HUDEP-2 (cell line): ENCODE data around the gene CIB2.
A peak's percentile ranks its signal among the peaks of the same experiment; 100 is the strongest.

Experiments
- DNase-seq, 76 experiments: peaks; one replicate each; lab custom pipeline; 2025; ENCODE audit not compliant: unreplicated experiment in 76 of 76; lab: John Stamatoyannopoulos, UW

The CIB2 gene

GRCh38 chr15:78069462-78070029 lies 61.7 kb downstream of the CIB2 start:
- DNase-seq, result no peak

DNA sequence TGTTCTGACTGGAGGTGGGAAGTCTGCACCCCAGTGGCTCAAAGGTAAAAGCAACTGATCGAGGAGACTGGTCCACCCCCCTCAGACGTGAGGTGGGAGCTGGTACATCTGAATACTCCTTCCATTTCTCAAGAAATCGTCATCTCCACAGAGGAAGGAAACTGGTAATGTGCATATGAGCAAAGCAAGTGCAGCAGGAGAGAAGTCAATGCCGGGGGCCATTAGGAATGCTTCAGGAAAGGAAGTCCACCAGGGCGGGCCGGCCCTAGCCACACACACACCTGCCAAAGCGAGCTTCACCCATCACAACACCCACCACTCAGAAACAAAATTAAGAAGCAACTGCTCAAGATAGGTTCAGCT lies 62.2 kb downstream of the CIB2 start:
- no peak for DNase-seq

- DNase-seq, result no peak
Measured at GRCh38 chr15:78067328-78068228, 63.7 kb downstream of the CIB2 start.

DNA sequence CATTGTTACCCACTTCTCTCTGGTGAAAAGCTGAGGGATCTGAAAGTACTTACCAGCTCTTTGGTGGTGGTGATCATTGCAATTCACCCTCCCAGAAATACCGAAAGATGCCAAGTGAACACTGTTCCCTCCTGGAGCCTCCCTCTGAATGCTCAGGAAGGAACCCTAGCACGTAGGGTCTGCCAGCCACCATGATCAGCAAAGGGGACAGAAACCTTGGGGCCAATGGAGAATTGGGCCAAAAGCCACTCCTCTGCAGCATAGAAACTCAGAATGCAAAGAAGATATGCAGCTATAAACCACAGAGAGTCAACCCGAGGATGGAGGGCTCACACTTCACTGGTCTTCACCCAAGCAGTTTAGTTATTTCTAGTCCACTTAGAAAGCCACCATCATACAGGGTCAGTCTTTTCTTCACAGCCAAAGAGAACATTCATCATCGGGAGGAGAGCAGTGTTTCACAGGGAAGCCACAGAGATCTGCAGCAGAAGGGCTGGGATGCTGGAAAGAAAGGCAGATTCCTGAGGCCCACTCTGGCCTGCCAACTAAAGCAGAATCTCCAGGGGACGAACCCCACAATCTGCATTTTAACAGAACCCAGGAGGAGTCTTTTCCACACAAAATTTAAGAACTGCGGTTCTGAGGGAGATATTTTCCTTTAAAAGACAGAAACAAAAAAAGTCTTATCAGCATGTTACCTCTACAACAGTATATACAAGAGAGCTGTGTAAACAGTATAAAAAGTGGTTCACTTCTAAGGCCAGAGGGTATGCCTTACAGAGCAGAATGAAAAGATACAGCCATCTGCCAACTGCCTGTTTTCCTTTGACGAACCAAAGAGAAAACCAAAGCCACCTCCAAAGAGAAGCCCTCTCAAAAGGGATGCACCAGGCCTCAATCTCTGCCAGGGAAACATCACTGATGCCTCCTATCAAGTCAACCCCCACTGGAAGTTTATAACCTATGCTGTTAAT lies 65.0 kb downstream of the CIB2 start:
- DNase-seq, result no peak

DNA sequence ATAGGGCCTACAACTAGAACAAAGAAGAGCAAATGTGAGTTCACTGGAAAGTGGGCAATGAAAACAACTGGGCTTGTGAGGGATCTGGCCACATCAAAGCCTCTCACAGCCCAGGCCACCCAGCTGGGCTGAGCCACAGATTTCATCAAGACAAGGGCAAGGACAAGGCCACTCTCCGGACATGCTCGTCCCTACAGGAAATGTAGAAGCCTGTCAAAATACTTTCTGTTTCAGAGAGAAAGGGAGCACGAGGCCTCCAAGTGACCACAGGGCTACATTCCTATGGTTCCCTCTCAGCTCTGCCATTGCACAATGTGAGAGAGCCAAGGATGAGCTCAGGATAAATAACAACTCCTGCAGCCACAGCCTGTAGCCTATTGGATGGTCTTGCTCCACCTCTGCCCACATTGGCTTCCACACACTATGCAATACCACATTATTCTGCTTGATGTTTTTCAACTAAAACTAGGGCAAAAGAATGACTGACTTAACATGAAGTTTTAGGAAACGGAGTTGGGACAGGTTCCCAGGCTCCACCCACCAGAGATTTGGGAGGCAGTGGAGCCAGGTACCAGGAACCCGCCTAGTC lies 65.9 kb downstream of the CIB2 start:
- no peak for DNase-seq

DNA sequence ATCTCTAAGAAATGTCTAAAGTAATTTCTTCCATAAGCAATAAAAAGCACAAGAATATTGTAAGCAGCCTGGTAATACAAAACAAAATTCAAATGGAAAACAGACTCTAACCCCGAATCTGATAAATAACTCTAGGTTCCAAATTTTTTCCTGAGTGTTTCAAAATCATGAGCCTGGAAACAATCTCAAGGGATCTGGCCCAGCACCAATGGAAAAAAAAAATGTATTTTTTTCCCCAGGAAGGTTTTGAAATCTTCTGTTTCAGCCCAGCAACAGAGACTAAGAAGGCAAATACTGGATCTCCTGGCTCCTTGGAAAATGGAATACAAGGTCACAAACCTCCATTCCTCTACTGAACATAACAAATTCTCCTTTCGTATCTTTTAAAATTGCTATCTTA lies 66.7 kb downstream of the CIB2 start:
- DNase-seq, result no peak

DNA sequence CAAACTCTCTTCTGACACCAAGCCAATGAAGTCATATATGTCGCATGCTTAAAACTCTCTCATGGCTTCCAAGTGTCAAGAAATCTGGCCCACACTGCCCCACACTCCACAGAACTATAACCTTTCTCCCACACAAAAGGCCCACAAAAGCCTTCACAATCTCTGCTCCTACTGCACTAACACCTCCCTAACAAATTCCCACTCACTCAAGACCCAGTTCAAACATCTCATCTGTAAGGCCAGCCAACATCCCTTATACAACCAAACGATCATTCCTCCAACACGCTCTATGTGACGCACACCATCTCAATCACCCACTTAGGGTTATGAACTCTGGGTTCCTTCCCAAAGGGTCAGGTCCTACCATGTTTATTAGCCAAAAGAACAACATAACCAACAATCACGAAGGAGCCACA lies 67.3 kb downstream of the CIB2 start:
- no peak for DNase-seq

GRCh38 chr15:78063217-78063616 lies 68.0 kb downstream of the CIB2 start:
- DNase-seq, result no peak

DNA sequence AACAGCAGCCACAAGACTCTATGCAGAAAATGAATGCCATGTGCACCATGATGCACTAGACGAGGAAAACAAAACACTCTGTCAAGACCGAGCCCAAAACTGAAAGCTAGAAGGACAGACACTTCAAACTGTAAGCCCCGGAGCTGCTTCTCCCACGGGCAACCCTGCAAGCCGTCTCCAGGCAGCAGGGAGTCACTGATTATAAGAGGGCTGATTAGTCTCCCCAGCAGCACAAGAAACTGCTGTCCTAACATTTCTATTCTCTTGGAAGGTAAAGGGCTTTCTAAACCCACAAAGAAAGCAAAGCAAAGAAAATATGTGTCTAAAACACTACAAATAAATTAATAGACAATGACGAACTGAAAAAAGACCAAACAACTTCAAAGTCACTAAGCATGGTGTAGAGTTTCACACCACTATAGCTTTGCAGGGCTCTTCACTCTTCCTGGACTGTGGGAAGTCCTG lies 69.2 kb downstream of the CIB2 start:
- DNase-seq, result peak in 17 of 76 experiments; percentile 5 to 22 (median 12)

DNA sequence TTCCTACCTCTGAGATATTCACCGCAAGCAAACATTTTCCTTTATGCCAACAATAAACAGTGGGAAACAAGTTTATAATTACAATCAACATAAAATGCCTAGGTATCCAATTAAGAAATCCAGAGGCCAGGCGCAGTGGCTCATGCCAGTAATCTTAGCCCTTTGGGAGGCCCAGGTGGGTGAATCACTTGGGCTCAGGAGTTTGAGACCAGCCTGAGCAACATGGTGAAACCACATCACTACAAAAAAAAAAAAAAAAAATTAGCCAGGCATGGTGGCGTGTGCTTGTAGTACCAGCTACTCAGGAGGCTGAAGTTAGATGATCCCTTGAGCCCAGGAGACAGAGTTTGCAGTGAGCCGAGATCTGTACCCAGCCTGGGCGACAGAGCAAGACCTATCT lies 71.0 kb downstream of the CIB2 start:
- no peak for DNase-seq

- DNase-seq, result no peak
Measured at GRCh38 chr15:78059110-78059839, 72.0 kb downstream of the CIB2 start.

DNA sequence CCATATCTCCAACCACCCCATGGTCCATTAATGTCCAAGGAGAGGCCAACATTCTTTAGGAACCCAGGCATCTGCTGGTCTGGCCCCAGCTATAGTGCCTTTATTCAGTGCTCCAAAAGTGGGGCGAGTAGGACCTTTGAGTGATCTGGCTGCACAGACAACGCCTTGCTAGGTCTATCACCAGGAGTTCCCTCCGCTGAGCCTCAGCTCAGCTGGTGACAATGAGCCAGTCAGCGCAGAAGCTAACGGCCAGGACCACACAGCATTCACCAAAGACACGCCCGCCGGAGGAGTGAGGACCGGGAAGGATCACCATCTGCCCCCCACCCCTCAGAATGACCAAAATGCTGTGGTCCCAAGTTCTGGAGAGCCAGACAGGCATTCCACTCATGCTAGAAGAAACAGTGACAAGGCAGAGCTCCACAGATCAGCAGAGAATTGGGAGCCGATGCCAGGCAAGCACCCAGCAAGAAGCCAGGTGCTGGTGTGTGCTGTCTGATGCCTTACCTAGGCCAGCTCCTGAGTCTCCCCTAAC lies 72.8 kb downstream of the CIB2 start:
- DNase-seq, result no peak

DNA sequence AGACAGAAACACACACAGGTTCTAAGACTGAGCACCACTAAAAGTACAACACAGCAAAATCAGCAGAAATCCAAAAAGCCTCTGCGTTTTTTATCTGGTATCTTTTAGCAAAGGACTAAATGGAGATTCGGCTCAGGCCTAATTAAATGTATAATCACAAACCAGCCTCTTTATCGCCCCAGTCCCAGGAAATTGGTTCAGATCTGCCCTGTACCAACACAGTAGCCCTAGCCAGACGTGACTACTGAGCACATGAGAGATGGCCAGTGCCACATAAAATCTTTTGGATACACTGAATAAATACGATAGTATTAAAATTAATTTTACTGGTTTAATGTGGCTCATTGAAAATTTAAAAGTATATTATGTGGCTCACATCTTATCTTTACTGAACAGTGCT lies 73.4 kb downstream of the CIB2 start:
- DNase-seq, result no peak

GRCh38 chr15:78056714-78057269 lies 74.5 kb downstream of the CIB2 start:
- no peak for DNase-seq

DNA sequence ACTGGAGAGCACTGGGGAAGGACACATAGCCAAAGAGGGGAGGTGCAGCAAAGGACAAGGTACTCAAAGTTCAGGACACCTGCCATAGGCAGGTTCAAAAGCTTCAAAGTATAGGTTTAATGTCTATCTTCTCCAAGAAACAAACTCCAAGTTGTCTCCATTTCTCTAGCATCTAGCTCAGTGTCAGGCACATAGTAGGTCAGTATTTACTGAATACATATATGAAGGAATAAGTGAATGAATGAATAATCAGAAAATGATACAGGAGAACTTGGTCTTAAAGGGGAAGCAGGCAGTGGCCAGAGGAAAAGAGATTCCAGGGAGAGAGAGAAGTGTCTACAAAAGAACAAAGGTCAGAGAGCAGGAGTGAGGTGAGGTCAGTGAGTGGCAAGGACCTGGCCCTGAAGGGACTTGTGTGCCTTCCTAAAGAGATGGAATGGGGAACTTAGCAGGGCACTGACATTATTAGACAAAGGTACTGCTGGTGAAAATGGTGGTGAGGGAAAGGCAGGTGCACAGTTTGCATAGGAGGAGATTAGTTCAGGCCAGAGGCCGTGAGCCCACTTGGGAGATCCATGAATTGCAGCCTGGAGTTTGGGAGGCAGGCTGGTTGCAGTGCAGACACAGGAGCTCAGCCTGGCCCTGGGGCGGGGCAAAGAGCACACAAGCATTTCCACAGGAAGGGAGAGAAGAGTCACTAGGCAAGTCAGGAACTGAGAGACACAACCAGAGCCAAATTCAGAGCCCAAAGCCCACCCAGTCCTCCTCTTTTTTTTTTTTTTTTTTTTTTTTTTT lies 75.1 kb downstream of the CIB2 start:
- DNase-seq, result no peak

DNA sequence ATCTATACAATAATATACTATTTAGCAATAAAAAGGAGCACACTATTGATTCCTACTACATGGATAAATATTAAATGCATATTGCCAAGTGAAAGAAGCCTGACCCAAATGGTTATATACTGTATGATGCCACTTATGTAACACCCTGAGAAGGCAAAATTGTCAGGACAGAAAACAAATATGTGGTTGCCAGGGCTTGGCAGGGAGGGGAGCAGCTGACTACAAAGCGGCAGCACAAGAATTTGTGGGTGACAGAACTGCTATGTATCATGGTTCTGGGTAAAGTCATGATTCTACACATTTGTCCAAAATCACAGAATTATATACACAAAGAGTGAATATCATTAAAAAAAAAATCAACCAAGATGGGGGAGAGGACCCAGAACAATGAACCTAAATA lies 76.3 kb downstream of the CIB2 start:
- DNase-seq, result no peak
